K562 (cell line): ENCODE measurements around the gene SRMS. TPM values are rescaled to one million over a fixed set of nuclear protein-coding genes. Genes with fewer than 3 reads are reported as not detected.
A peak's percentile ranks its signal among the peaks of the same experiment; 100 is the strongest.

Experiments used
- GTF3C2 ChIP-seq: IDR thresholded peaks from 3 replicates; pipeline ENCODE4 v1.6.1; 2011; ENCODE audit warnings: borderline replicate concordance, mild to moderate bottlenecking, moderate library complexity; ENCODE audit not compliant: insufficient read length; ENCODE audit errors: extremely low read depth
- MTA3 ChIP-seq: fragments of 450-650 bp; formaldehyde crosslinking; IDR thresholded peaks from 2 replicates; pipeline ENCODE4 v1.6.1; 2017; ENCODE audit warnings: mild to moderate bottlenecking, borderline replicate concordance
- PATZ1 ChIP-seq: fragments of 250-450 bp; sonication (Bioruptor Pico); IDR thresholded peaks from 2 replicates; pipeline ENCODE4 v1.5.0; 2020; ENCODE audit warnings: mild to moderate bottlenecking, borderline replicate concordance
- POLR2G ChIP-seq: fragments of 200-400 bp; formaldehyde crosslinking; IDR thresholded peaks from 2 replicates; pipeline ENCODE4 v1.6.1; 2017; ENCODE audit warnings: low read depth, mild to moderate bottlenecking, antibody characterized with exemption, low read length, moderate library complexity
- ZNF444 ChIP-seq: fragments of 250-450 bp; sonication (Bioruptor Pico); IDR thresholded peaks from 2 replicates; pipeline ENCODE4 v1.4.0; 2020; ENCODE audit warnings: mild to moderate bottlenecking, moderate library complexity
- polyA plus RNA-seq, 8 experiments: library from polyadenylated mRNA; depleted of rRNA in 4 of 8; stranded (reverse) in 5 of 8; unstranded in 3 of 8; fragments of >200 nt; fragmentation: Nextera tagmentation in 2 of 8; fragmentation: Illumina TruSeq in 1 of 8; extraction: Ambion mirVana in 2 of 8; extraction: Trizol in 1 of 8; gene quantifications; 2 replicates each; pipeline versions ENCODE4 v1.2.1 to v1.2.3, GENCODE V29; 2011 to 2014; ENCODE audit warnings: inconsistent platforms in 1 of 8, missing spikeins in 1 of 8
- total RNA-seq, 7 experiments: library from RNA; depleted of rRNA in 6 of 7; stranded (reverse); fragments of >200 nt in 6 of 7; fragmentation: Illumina TruSeq in 2 of 7; extraction: Trizol in 2 of 7; gene quantifications; 2 replicates each; pipeline versions ENCODE4 v1.2.1 to v1.2.3, GENCODE V29; 2011 to 2021; ENCODE audit warnings: low replicate concordance in 1 of 7

The SRMS gene
- total and polyA plus RNA-seq, 9 of the 15 experiments (the other 6 are each of a cell fraction or from before 2014, with no cell fraction given), result 0.07 TPM; not detected in 8

GRCh38 chr20:63525971-63526370 is 21.6 kb downstream of the SRMS start (continued):
- TF ChIP-seq PATZ1 (CRISPR knock-in tag) (no peak), MTA3 (no peak), POLR2G (0 out of 2 replicates have a peak, but pooled peaks have one; percentile 33), GTF3C2 (no peak), ZNF444 (CRISPR knock-in tag) (no peak)
- TF ChIP-seq, all 486 proteins: peak for 3
